HepG2 (cell line): ENCODE results near the gene CSNK1D. TPM values are rescaled to one million over a fixed set of nuclear protein-coding genes. Genes with fewer than 3 reads are reported as not detected.

Source experiments
- ATF2 ChIP-seq: sonication (generic); formaldehyde crosslinking; IDR thresholded peaks from 2 replicates; pipeline ENCODE4 v1.4.0; 2020; ENCODE audit warnings: missing genetic modification reagents
- DMTF1 ChIP-seq: sonication (generic); formaldehyde crosslinking; IDR thresholded peaks from 2 replicates; pipeline ENCODE4 v1.4.0; 2020; ENCODE audit warnings: mild to moderate bottlenecking, missing genetic modification reagents
- ETV5 ChIP-seq: IDR thresholded peaks from 2 replicates; pipeline ENCODE4 v1.6.1; 2018; ENCODE audit warnings: missing biosample characterization, missing genetic modification reagents, inconsistent platforms, borderline replicate concordance
- EZH2 ChIP-seq: conservative IDR thresholded peaks from 2 replicates; pipeline ENCODE4 v1.6.1; 2012; ENCODE audit warnings: mild to moderate bottlenecking, low read depth, low read length, moderate library complexity
- KMT2A ChIP-seq: sonication (generic); formaldehyde crosslinking; IDR thresholded peaks from 2 replicates; pipeline ENCODE4 v1.4.0; 2020; ENCODE audit warnings: missing genetic modification reagents
- MAF1 ChIP-seq: sonication (generic); formaldehyde crosslinking; IDR thresholded peaks from 2 replicates; pipeline ENCODE4 v1.5.0; 2020; ENCODE audit warnings: missing genetic modification reagents, borderline replicate concordance
- MTF1 ChIP-seq: sonication (generic); formaldehyde crosslinking; IDR thresholded peaks from 2 replicates; pipeline ENCODE4 v1.5.0; 2020; ENCODE audit warnings: missing genetic modification reagents
- PRDM15 ChIP-seq: sonication (generic); formaldehyde crosslinking; IDR thresholded peaks from 2 replicates; pipeline ENCODE4 v1.4.0; 2020; ENCODE audit warnings: missing genetic modification reagents
- REPIN1 ChIP-seq: sonication (generic); formaldehyde crosslinking; IDR thresholded peaks from 2 replicates; pipeline ENCODE4 v1.8.0; 2022; ENCODE audit warnings: missing genetic modification reagents, low read depth, mild to moderate bottlenecking, borderline replicate concordance
- TBX2 ChIP-seq: sonication (generic); formaldehyde crosslinking; IDR thresholded peaks from 2 replicates; pipeline ENCODE4 v1.5.0; 2020; ENCODE audit warnings: missing genetic modification reagents, mild to moderate bottlenecking, borderline replicate concordance
- TGIF2 ChIP-seq: IDR thresholded peaks from 2 replicates; pipeline ENCODE4 v1.6.1; 2016; ENCODE audit warnings: control low read depth, missing compliant biosample characterization
- TRAFD1 ChIP-seq: sonication (generic); formaldehyde crosslinking; IDR thresholded peaks from 2 replicates; pipeline ENCODE4 v1.5.1; 2020; ENCODE audit warnings: missing genetic modification reagents, mild to moderate bottlenecking, borderline replicate concordance
- ZBTB10 ChIP-seq: sonication (generic); formaldehyde crosslinking; IDR thresholded peaks from 2 replicates; pipeline ENCODE4 v1.4.0; 2020; ENCODE audit warnings: missing genetic modification reagents, borderline replicate concordance
- ZNF558 ChIP-seq: sonication (generic); formaldehyde crosslinking; IDR thresholded peaks from 2 replicates; pipeline ENCODE4 v1.9.0; 2022; ENCODE audit warnings: mild to moderate bottlenecking, missing genetic modification reagents, borderline replicate concordance
- ZNF567 ChIP-seq: sonication (generic); formaldehyde crosslinking; IDR thresholded peaks from 2 replicates; pipeline ENCODE4 v1.8.1; 2023; ENCODE audit warnings: mild to moderate bottlenecking, missing genetic modification reagents, borderline replicate concordance
- polyA plus RNA-seq, 8 experiments: library from polyadenylated mRNA; depleted of rRNA in 3 of 8; stranded (reverse) in 7 of 8; unstranded in 1 of 8; fragments of >200 nt; fragmentation: Illumina TruSeq in 4 of 8; extraction: Trizol in 4 of 8; gene quantifications; 2 replicates each; pipeline versions ENCODE4 v1.2.1 to v1.2.3, GENCODE V29; 2011 to 2016; ENCODE audit warnings: low read depth in 4 of 8, missing spikeins in 1 of 8, mixed read lengths in 1 of 8; ENCODE audit not compliant: insufficient read depth in 1 of 8
- total RNA-seq, 5 experiments: library from RNA; depleted of rRNA; stranded (reverse); fragments of >200 nt; fragmentation: Illumina TruSeq; extraction: Trizol; gene quantifications; 2 replicates each; pipeline ENCODE4 v1.2.3, GENCODE V29; 2016; ENCODE audit warnings: low read depth in 1 of 5

The CSNK1D gene
- total and polyA plus RNA-seq, 2 of the 13 experiments (the other 11 are each of a cell fraction or from before 2014, with no cell fraction given): 31.5 to 128 TPM

GRCh38 chr17:82267575-82268379, 5.7 kb downstream of the CSNK1D start (continued):
- no peak for TF ChIP-seq TRAFD1
- TF ChIP-seq MTF1: no peak
- no peak for TF ChIP-seq ZNF558
- 0 out of 2 replicates have a peak, but pooled peaks have one; percentile 35 for TF ChIP-seq PRDM15
- peak; percentile 97 for TF ChIP-seq TGIF2
- no peak for TF ChIP-seq EZH2
- peak; percentile 87; the same call in 1 of the 2 replicates for TF ChIP-seq MAF1 (CRISPR knock-in tag)
- TF ChIP-seq ZNF567 (CRISPR knock-in tag): peak; percentile 67
- TF ChIP-seq ETV5 (CRISPR knock-in tag): peak; percentile 83
- peak; percentile 99 for TF ChIP-seq ATF2
- TF ChIP-seq REPIN1: peak; percentile 96
- TF ChIP-seq DMTF1 (CRISPR knock-in tag): no peak
- TF ChIP-seq ZBTB10 (CRISPR knock-in tag): peak; percentile 99
- TF ChIP-seq TBX2 (CRISPR knock-in tag): peak; percentile 97
- TF ChIP-seq KMT2A (CRISPR knock-in tag): peak; percentile 91; the same call in 1 of the 2 replicates
